ENCODE results near the gene UNC119.
"Not testable (repeated sequence)": the region's sequence is repeated elsewhere in the genome, so short reads cannot be mapped to it uniquely, and the experiment has no call there.

Gene UNC119

DNA sequence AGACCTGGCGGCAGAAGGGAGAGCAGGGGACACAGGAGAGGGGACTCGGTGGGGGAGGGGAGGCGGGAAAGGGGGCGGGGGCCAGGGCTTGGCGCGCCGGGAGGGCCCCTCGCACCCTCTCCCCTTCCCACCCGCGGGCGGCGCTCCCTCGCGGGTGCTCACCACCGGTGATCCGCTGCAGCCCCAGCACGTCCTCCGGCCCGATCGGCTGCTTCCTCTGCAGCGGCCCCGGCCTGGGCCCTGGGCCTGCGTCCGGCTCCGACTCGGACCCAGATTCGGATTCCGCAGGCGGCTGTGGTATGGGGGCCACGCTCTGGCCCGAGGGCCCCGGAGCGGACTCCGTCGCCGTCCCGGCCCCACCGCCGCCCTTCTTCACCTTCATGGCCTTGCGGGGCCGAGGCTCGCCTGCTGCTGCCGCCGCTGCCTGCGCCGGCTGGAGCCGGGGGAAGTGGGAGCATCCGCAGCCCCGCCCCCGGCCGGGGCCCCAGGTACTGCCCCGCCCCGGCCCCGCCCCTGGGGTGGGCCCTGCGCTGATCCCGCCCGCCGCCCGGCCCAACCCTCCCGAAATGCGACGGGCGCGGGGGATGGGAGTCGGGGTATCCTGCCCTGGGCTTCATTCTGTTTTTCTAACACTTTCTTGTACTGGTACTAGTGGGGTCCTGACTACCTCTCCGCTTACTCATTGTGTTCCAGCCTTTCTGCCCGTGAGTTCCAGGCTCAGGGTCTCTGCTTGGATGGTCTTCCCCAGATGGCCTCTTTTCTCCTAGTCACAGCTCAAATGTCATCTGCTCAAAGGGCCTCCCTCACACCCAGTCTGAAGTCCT lies at the start of gene UNC119:
UNC119 (minus strand) TSS at position 449 of the 824 bp plus-strand sequence; CDS start at position 382, 67 bp downstream.
- DNase-seq (ENCODE audit: low spot score): peak; percentile 75

DNA sequence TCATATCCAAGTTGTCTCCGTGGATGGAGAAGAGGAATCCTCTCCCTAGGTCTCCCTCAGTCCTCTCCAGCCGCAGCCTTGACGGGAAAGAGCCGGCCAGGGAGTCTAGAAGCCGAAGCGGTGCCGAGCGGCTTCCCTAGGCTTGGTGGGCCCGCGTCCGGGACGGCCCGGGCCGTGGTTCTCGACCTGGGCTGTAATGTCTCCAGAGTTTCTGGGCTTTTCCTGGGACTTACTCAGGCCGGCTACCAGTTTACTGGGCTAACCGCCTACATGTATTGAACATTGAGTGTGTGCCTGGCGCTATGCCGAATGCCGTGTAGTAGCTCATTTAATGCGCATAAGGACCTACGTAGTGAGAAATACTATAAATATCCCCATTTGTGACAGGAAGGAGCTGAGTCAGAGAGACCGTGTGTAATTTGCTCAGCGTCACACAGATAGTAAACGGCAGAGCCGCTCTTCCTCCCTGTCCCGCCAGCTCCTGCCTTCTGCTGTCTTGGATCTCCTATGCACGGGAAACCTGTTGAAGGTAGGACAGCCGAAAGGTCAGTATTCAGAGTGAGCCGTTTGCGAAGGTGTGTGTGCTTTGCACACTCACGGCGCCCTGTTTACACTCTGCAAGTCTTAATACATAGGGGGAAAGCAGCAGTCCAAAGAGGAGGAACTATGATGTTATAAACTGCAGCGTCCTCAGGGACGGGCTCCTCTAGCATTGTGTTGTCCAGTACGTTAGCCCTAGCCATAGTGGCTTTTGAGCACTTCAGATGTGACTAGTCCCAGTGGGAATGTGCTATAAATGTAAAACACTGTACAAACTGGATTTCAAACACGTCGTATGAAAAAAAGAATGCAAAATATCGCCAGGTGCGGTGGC lies 47.1 kb upstream of the UNC119 start:
- DNase-seq (ENCODE audit: low spot score): peak; percentile 72

DNA sequence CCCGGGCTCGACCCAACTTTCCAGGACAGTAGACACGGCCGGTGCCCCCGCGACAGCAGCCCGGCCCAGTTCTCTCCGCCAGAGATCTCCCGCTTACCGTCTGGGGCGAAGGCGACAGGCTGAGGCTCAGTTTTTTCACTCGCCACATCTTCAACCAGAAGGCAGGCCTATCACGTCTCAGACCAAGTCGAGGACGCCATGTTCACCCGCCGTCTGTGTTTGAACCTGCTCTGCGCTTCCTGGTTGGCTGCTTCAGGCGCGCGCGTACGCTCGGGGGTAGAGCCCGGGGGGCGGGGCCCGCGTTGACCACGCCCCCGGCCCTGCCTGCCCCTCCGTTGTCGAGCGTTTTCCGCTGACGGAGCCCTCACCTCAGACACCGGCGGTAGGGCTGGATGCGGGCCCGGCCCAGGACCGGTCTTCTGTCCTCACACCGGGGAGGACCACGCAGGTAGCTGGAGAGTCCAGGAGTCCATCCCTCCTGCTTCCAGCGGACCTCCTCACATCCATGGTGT lies 46.4 kb upstream of the UNC119 start, which contains the start of gene SPAG5:
SPAG5 (minus strand) TSS at position 227 of the 512 bp plus-strand sequence; CDS start at position 148, 79 bp downstream.
- DNase-seq (ENCODE audit: low spot score): peak; percentile 96

DNA sequence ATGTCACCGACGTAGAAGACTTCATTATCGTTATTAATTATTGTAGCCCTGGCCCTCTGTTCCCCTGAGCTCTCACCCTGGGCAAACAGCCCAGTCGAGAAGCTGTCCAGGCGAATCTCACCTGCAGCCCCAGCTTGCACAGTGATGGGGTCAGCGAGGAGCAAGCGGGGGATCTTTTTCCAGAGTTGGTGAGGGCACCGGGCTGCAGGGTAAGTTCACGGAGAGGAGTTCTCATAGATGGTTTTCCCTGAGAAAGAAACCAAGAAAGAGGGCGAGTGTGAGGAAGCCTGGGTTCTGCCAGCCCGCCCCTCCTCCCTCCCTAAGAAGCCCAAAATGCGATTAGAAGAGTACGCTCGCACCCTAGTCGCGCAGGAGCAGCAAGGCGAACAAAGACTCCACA lies 46.0 kb upstream of the UNC119 start:
- DNase-seq (ENCODE audit: low spot score): no peak

DNA sequence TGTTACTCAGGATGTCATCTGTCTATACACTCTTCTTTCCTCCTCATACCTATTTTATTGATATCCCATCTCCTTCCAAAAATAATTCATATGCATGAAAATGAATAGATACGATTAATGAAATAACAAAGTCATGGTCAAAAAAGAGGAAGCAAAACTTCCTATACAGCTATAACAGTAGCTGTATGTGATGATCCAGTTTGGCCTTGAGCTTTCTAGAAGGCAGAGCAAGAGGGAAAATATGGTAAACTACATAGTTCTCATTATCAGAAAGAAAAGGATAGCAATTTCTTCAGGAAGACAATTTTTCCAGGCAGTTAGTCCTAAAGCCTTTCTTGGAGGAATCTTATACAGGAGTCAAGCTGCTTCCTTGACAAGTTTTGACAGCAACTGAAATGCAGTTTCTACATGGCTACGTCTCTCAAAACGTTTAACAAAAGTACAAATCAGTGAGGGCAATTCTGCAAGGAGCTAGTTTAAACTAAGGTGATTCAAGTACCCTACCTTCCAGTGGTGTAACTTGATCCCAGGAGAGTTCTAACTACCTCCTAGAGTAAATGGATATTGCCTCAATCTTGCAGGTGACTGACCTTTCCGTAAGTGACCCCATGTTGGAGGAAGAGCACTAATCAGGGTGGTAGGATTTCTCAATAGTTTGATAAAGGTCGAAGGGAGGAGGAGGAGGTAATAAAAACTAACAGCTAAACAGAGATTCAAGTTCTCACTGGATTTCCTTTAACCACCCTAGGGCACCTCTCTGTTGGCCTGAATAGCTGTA lies 45.4 kb upstream of the UNC119 start:
- no peak for DNase-seq (ENCODE audit: low spot score)

DNA sequence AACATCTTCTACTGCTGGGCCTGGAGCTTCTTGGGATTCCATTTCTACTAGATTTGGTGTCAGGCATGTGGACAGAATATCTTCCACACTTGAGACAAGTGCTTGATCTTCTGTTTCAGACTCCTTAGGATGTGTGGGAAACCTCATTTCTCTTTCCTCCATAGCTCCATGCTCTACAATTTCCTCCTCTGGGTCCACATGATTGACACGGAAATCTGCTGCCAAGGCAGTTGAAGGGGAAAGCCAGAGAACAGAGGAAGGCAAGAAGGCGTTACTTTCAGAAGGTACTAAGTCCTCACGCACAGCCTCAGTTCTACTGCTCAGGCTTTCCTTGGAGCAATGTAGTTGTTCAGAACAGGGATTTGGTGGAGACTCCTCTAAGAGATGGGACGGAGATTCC lies 39.8 kb upstream of the UNC119 start:
- no peak for DNase-seq (ENCODE audit: low spot score)

DNA sequence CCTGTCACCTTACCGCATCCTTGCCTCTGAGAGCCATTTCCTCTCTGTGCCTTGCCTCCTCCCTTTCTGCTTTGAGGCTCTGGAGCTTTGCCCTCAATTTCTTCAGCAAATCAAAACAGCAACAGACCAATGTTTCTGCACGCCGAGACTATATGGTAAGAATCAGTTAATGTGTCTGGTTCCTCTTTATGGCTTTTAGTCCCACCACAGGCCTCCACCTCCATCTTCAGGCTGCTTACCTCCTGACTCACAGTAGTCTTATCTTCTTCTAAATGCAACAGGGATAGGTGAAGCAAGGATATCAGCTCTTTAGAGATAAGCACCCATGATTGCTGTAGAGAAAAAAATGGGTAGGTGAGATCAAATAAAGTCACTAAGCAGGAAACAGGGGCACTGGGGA lies 33.4 kb upstream of the UNC119 start:
- no peak for DNase-seq (ENCODE audit: low spot score)

DNA sequence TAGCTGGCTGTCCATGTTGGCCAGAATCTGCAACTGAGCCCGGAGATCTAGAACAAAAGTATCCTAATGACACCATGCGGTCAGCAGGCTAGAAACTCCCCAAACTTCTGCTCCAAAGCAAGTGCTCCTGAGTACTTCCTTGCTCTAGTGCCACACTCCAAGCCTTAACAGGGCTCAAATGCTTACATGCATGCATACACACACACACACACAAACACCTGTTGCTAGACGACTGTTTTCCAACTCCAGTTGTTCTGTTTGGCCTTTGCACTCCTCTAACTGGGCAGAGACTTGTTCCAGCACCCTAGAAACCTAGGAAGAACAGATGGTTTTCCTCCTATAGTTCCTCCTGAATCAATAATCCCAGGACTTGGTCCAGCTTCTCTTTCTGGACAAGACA lies 32.0 kb upstream of the UNC119 start:
- DNase-seq (ENCODE audit: low spot score): no peak

DNA sequence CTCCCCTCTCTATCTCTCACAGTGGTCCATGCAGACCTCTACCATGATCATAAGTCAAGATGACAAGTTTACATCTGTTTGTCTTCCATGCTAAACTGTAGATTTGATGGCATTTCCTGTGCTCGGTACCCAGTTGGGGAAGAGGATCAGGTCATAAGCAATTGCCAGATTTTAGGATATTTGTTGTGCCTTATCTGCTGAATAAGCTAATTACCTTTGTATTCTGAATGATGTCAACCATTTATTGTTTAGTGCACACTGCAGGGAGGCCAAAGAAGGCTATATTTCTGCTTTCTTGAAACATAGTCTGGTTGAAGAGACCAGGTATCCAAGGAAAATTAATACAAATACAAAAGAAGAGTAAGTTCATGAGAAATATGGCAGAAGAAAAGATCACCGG lies 30.1 kb upstream of the UNC119 start:
- no peak for DNase-seq (ENCODE audit: low spot score)

DNA sequence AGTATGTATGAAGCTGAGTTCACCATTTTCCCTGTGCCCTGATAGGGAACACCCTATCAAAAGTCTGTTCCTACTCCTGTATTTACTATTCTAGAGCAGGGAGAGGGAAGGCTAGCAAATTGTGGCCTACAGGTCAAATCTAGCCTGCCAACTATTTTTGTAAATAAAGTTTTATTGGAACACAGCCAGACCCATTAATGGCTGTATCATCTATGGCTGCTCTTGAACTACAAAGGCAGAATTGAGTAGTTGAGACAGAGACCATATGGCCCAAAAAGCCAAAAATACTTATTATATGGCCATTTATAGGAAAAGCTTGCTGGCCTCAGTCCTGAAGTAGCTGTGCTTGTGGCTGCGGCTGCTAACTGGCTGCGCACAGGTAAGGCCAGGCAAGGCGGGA lies 28.5 kb upstream of the UNC119 start:
- no peak for DNase-seq (ENCODE audit: low spot score)

DNA sequence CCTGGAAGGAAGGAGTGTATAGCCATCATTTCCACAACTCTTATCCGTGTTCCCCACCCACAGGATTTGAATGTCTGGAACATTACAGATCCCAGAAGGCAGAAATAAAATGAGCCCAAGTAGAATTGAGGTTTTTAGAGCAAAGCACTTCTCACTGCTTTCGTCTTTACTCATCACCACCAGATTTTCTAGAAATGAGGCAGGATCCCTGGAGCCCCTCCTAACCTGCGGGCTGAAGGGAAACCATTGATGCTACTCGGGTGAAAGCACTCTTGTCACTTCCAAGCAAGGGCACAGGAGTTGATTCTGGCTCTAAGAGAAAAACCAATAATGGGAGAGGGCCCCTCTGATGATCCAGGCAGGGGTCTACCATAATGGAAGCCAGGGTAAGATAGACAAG lies 27.1 kb upstream of the UNC119 start:
- DNase-seq (ENCODE audit: low spot score): peak; percentile 85

DNA sequence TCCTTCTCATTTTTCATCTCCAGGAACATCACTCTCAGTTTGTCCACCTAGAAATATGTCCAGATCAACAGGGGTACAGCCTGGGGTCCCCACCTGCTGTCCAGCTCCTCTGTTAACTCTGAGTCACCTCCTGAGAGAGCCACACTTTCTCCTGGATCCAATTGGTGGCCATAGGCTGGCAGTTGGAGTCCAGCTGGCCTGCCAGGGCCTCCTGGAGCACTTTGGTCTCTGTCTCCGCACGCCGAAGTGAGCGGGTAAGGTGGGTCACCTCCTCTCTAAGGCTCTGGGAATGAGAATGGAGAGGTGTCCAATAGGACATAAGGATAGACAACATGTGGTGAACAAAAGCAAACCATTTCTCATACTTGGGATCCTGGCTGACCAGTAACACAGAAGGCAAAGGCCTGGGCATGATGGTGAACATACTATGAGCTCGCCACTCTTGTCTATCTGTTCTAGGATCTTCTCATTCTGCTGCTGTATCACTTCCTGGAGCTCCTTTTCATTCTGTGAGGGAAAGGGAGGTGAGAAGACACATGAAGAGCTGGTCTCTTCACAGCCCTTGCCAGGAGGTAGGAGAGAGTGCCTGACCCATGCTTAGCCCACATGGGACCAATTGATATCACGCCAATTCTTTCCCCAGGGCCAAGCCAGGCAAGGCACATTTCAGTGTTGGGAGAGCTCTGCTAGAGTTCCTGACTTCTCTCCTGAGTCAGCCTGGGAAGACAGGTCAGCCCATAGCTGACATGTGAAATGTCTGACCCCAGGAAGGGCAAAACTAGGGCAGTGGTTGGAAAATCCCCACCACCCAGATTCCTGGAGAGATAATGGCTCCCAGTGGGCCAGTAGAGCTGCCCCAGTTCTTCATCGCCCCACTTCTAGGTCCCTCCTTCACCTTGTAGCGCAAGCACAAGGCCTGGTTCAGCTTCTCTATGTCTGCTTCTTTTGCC lies 26.1 kb upstream of the UNC119 start:
- DNase-seq (ENCODE audit: low spot score): no peak

DNA sequence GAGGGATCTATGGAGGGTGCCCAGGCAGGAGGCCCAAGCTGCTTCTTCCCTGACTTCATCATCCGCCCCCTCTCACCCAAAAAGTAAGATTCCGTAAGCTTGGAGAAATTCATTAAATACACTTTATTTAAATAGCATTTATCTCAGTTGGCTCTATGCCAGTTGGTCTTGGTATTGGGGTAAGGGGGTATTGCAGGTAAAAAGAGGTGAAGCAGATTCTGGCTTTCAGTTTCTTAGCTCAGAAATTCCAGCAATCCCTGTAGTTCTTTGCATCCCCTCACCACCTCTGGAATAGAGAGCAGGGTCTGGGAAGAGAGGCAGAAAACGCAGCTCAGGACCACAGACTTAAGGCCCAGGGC lies 25.0 kb upstream of the UNC119 start:
- DNase-seq (ENCODE audit: low spot score): no peak

DNA sequence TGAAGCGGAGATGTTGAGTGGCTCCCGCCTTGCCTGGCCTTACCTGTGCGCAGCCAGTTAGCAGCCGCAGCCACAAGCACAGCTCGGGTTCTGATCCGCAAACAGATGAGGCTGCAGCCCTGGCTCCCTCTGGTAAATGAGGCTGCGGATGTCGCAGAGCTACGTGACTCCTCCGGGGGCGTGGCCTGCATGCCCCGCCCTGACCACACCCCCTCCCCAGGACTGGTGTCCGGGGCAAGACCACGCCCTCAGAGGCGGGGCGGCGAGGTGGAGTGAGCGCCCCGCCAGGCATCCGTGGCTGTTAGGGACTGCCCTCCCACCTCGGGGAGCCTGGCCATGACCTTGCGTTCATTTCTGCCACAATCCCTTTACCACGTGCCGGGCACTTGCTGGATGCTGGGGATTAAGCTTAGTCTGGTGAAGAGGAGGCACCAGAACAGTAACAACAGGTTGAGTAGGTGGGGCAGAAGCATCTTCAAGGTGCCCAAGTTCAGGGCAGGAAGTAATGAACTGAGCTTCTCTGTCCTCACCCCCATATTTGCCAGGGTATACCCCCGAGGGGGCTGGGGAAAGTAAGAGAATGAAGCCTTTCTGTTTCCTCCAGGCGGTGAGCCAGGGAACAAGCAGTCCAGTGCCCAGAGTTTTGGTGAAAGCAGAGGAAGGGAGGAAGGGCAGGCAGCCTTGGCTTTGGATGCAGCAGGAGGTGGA lies 24.5 kb upstream of the UNC119 start, which contains the start of gene ALDOC:
ALDOC (minus strand) TSS at position 138 of the 708 bp plus-strand sequence. CDS start 1,363 bp downstream, outside the sequence.
- DNase-seq (ENCODE audit: low spot score): peak; percentile 96

DNA sequence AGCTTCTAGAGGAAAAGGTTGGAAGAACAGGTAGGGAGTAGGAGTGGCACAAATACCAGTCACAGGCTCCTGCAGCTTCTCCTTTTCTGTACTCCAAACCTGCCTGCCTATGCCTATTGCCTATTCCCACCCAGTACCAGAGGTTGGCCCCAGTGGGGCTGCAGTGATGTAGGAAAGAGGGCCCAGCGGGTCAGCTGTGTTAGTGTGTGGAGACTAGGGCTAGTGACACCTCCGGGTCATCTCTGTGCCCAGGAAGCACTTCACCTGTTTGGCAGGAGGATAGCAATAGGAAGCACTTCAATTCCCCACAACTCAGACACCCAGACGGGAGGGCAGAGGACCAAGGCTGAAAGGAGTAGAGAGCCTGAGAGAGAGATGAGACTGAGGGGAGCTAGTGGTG lies 23.6 kb upstream of the UNC119 start:
- DNase-seq (ENCODE audit: low spot score): not testable (repeated sequence)

DNA sequence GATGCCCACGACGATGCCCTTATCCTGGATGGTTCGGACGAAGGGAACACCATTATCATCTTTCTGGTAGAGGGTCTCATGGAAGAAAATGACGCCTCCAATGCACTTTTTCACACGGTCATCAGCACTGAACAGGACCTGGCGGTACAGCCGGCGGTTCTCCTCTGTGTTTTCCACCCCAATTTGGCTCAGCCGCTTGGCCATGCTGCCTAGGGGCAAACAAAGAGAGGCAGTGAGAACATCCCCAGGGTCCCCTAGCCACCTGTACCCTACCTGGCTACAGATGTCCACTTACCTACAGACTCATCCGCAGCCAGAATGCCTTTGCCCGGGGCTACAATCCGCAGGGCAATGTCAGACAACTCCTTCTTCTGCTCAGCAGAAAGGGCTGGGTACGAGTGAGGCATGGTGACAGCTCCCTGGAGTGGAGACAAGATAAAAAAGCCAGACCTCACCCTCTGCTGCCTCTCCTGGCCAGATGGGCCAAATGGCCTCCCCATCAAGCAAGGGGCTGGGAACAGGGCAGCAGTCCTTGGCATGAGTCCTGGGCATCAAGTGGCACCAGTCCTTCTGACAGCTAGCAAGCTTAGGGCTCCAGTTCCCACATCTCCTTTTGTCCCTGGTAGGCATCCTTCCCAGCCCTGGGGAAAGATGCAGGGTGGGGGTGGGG lies 22.8 kb upstream of the UNC119 start:
- DNase-seq (ENCODE audit: low spot score): no peak

DNA sequence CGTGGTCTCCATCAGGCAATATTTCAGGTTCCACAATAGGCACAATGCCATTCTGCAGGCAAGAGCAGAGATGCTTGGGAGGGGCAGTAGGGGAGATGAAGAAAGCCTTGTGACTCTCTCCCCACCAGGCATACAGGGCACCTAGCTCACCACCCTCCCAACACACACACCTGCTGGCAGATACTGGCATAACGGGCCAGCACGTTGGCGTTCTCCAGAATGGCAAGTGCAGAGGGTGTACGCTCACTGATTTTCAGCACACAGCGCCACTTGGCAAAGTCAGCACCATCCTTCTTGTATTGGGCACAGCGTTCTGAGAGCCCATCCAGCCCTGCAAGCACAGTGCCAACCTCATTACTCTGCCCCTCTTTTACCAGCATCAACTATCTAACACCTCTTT lies 22.1 kb upstream of the UNC119 start:
- no peak for DNase-seq (ENCODE audit: low spot score)

DNA sequence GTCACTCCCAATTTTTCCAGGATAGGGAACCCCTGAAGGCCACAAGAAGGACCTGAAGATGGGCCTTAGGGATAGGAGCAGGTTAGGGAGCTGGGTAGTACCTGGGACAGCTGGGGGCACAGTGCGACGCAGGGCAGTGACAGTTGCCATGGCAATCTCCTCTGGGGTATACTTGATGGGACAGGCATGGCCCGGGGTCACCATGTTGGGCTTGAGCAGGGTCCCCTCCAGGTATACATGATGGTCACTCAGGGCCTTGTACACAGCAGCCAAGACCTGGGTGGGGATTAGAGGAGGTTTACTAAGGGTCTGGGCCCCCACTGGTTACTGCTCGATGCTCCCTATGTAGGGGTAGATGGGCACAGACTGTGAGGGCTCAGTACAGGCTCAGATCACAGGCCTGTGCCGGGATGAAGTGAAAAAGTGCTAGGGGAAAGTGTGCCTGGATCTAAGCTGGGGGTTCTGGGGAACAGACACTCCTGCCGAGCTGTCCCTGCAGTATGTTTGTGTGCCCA lies 21.6 kb upstream of the UNC119 start:
- DNase-seq (ENCODE audit: low spot score): no peak

DNA sequence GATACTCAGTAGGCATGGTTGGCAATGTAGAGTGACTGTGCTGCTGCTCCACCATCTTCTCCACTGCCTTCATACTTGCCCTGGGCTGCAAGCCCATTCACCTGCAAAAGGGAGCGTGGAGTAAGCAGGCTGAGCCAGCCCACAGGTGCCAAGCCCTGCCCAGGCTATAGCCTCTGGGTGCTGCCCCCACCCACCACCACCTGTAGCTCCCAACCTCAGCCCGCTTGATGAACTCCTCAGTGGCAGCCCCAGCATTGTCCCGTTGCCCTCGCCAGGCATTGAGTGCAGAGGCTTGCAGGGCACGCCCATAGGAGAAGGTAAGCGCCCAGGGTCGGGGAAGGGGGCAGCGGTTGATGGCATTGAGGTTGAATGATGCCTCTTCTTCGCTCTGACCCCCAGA lies 21.1 kb upstream of the UNC119 start:
- DNase-seq (ENCODE audit: low spot score): no peak

Data from activated CD4-positive, alpha-beta T cell treated with anti-CD3 and anti-CD28 coated beads, Interleukin-2, Interleukin-4, amounts not matched to agents 100 ng/mL and 50 ng/mL, durations not matched to agents 16 hours and 8 hours (primary cell).